NCI-H446 (cell line): ENCODE data around the gene SKOR2.

ENCODE experiments used
- DNase-seq, 2 experiments: peaks; one replicate each; lab custom pipeline; 2025; lab: John Stamatoyannopoulos, UW

SKOR2 gene

GRCh38 chr18:47251289-47252120, at the start of gene SKOR2:
SKOR2 (minus strand) TSS chr18:47251660; CDS start chr18:47249183, 2,477 bp downstream.
- DNase-seq: no peak

- no peak for DNase-seq
Measured at GRCh38 chr18:47296462-47296861, 45.0 kb upstream of the SKOR2 start.

- DNase-seq: no peak
Measured at GRCh38 chr18:47294801-47295200, 43.3 kb upstream of the SKOR2 start.

- no peak for DNase-seq
Measured at GRCh38 chr18:47288741-47289140, 37.3 kb upstream of the SKOR2 start.

GRCh38 chr18:47287911-47288585, 36.6 kb upstream of the SKOR2 start:
- no peak for DNase-seq

GRCh38 chr18:47286776-47287410, 35.4 kb upstream of the SKOR2 start:
- DNase-seq: no peak

- no peak for DNase-seq
Measured at GRCh38 chr18:47285456-47285855, 34.0 kb upstream of the SKOR2 start.

GRCh38 chr18:47284721-47285395, 33.4 kb upstream of the SKOR2 start:
- DNase-seq: no peak

GRCh38 chr18:47283476-47283875, 32.0 kb upstream of the SKOR2 start:
- DNase-seq: peak; percentile 14 to 29

- DNase-seq: no peak
Measured at GRCh38 chr18:47280121-47280520, 28.7 kb upstream of the SKOR2 start.

GRCh38 chr18:47274961-47275360, 23.5 kb upstream of the SKOR2 start:
- DNase-seq: no peak

GRCh38 chr18:47265197-47265596, 13.7 kb upstream of the SKOR2 start:
- no peak for DNase-seq

GRCh38 chr18:47264308-47264700, 12.8 kb upstream of the SKOR2 start:
- DNase-seq: no peak

- DNase-seq: no peak
Measured at GRCh38 chr18:47263430-47264307, 12.2 kb upstream of the SKOR2 start.

GRCh38 chr18:47263150-47263429, 11.6 kb upstream of the SKOR2 start:
- no peak for DNase-seq

GRCh38 chr18:47262301-47263149, 11.1 kb upstream of the SKOR2 start:
- DNase-seq: no peak

GRCh38 chr18:47261902-47262300, 10.4 kb upstream of the SKOR2 start:
- DNase-seq: no peak

GRCh38 chr18:47260924-47261701, 9.7 kb upstream of the SKOR2 start:
- no peak for DNase-seq

GRCh38 chr18:47260120-47260923, 8.9 kb upstream of the SKOR2 start:
- no peak for DNase-seq
